Measurements from ENCODE around the gene CEL.
A peak's percentile ranks its signal among the peaks of the same experiment; 100 is the strongest.

GRCh38 chr9:133067813-133068212 is 6.0 kb downstream of the CEL start:
- peak; percentile 48 to 68 (median 51) for TF ChIP-seq POLR2A (IDR thresholded peaks at IDR 0.05)
- TF ChIP-seq CTCF (IDR thresholded peaks at IDR 0.05): no peak
